ENCODE results near the gene BMPR2. TPM values are rescaled to one million over a fixed set of nuclear protein-coding genes. Genes with fewer than 3 reads are reported as not detected.
"Not testable (repeated sequence)": the region's sequence is repeated elsewhere in the genome, so short reads cannot be mapped to it uniquely, and the experiment has no call there.

The BMPR2 gene
- total and polyA plus RNA-seq, 2 donors (not counting 1 experiment from before 2014, with no cell fraction given) = 21.6 to 65.8 TPM

- Histone ChIP-seq H3K79me2 (ENCODE audit: control insufficient read depth, insufficient read depth, low read length) (no peaks in the 10 kb centered on the region), H3K27me3 (ENCODE audit: control insufficient read depth, insufficient read depth, low read length) (no peaks in the 10 kb centered on the region), H3K4me1 (ENCODE audit: control insufficient read depth, extremely low read depth, insufficient read depth, low read length) (no peaks in the 10 kb centered on the region), H4K20me1 (ENCODE audit: control insufficient read depth, extremely low read depth, insufficient read depth, low read length) (no peaks in the 10 kb centered on the region), H3K27ac (ENCODE audit: insufficient read depth, low read length) (no peak overlapping the region), H3K9ac (ENCODE audit: insufficient read depth, low read length) (no peak overlapping the region), H2AFZ (ENCODE audit: low read length) (no peak overlapping the region), H3K36me3 (ENCODE audit: control insufficient read depth, insufficient read depth, low read length) (no peaks in the 10 kb centered on the region), H3K4me3 (replicated peaks in 1 of 4; ENCODE audit: control extremely low read depth in 1 of 4, insufficient read depth in 1 of 4, low read depth in 3 of 4, low read length in 4 of 4) (no peak overlapping the region), H3K4me2 (ENCODE audit: extremely low read depth, insufficient read depth, low read length) (no peak overlapping the region), H3K9me3 (ENCODE audit: control insufficient read depth, insufficient read depth, low read depth, low read length) (no peaks in the 10 kb centered on the region)
- TF ChIP-seq CTCF (conservative IDR thresholded peaks at IDR 0.05 in 1 of 2, IDR thresholded peaks at IDR 0.05 in 1 of 2; ENCODE audit: low read depth in 1 of 2, low read length in 2 of 2) (no peak), EZH2 (IDR thresholded peaks at IDR 0.05; ENCODE audit: low read length, missing control alignments) (no peak)
- no peak for DNase-seq (ENCODE audit: low read depth in 2 of 2)
These were observed 20.1 kb upstream of the BMPR2 start for GRCh38 chr2:202355993-202356505.

GRCh38 chr2:202358924-202359323, 17.2 kb upstream of the BMPR2 start:
- not testable (repeated sequence) for H3K4me1 ChIP-seq (ENCODE audit: control insufficient read depth, extremely low read depth, insufficient read depth, low read length); DNase-seq (ENCODE audit: low read depth in 2 of 2); H3K9me3 ChIP-seq (ENCODE audit: control insufficient read depth, insufficient read depth, low read depth, low read length); H3K79me2 ChIP-seq (ENCODE audit: control insufficient read depth, insufficient read depth, low read length); H3K36me3 ChIP-seq (ENCODE audit: control insufficient read depth, insufficient read depth, low read length); H2AFZ ChIP-seq (ENCODE audit: low read length); H3K27ac ChIP-seq (ENCODE audit: insufficient read depth, low read length); H3K4me2 ChIP-seq (ENCODE audit: extremely low read depth, insufficient read depth, low read length); H4K20me1 ChIP-seq (ENCODE audit: control insufficient read depth, extremely low read depth, insufficient read depth, low read length); H3K9ac ChIP-seq (ENCODE audit: insufficient read depth, low read length); H3K27me3 ChIP-seq (ENCODE audit: control insufficient read depth, insufficient read depth, low read length); H3K4me3 ChIP-seq (replicated peaks in 1 of 4; ENCODE audit: control extremely low read depth in 1 of 4, insufficient read depth in 1 of 4, low read depth in 3 of 4, low read length in 4 of 4)

- Histone ChIP-seq H3K27me3 (ENCODE audit: control insufficient read depth, insufficient read depth, low read length) (no peaks in the 10 kb centered on the region), H3K4me2 (ENCODE audit: extremely low read depth, insufficient read depth, low read length) (no peak overlapping the region), H3K4me1 (ENCODE audit: control insufficient read depth, extremely low read depth, insufficient read depth, low read length) (no peaks in the 10 kb centered on the region), H4K20me1 (ENCODE audit: control insufficient read depth, extremely low read depth, insufficient read depth, low read length) (no peaks in the 10 kb centered on the region), H3K36me3 (ENCODE audit: control insufficient read depth, insufficient read depth, low read length) (no peaks in the 10 kb centered on the region), H2AFZ (ENCODE audit: low read length) (no peak overlapping the region), H3K4me3 (replicated peaks in 1 of 4; ENCODE audit: control extremely low read depth in 1 of 4, insufficient read depth in 1 of 4, low read depth in 3 of 4, low read length in 4 of 4) (no peak overlapping the region), H3K27ac (ENCODE audit: insufficient read depth, low read length) (no peak overlapping the region), H3K9ac (ENCODE audit: insufficient read depth, low read length) (no peak overlapping the region), H3K79me2 (ENCODE audit: control insufficient read depth, insufficient read depth, low read length) (no peaks in the 10 kb centered on the region), H3K9me3 (ENCODE audit: control insufficient read depth, insufficient read depth, low read depth, low read length) (no peaks in the 10 kb centered on the region)
- DNase-seq (ENCODE audit: low read depth in 2 of 2) = no peak
- TF ChIP-seq CTCF (conservative IDR thresholded peaks at IDR 0.05 in 1 of 2, IDR thresholded peaks at IDR 0.05 in 1 of 2; ENCODE audit: low read depth in 1 of 2, low read length in 2 of 2) = no peak
- no peak for TF ChIP-seq EZH2 (IDR thresholded peaks at IDR 0.05; ENCODE audit: low read length, missing control alignments)
These were observed 15.5 kb upstream of the BMPR2 start for GRCh38 chr2:202360646-202361045.
